H1 (cell line): Measurements from ENCODE around the gene EFR3B. TPM values are rescaled to one million over a fixed set of nuclear protein-coding genes. Genes with fewer than 3 reads are reported as not detected.

ENCODE experiments used
- CTCF ChIA-PET: fragments of 300-600 bp; sonication (Branson Sonifier 250); formaldehyde crosslinking; loops from one replicate; lab custom pipeline; 2021; ENCODE audit not compliant: partially characterized antibody; lab: Charles Lee
- POLR2A ChIA-PET: fragments of 300-600 bp; sonication (Branson Sonifier 250); formaldehyde crosslinking; loops from one replicate; lab custom pipeline; 2021; ENCODE audit warnings: inconsistent platforms; ENCODE audit not compliant: partially characterized antibody; lab: Charles Lee
- DNase-seq, 2 experiments: peaks; one replicate each; pipeline versions ENCODE4 v3.0.0 to v3.0.0-alpha.2; 2010 to 2022; ENCODE audit warnings: low spot score in 2 of 2, low read depth in 1 of 2, mixed read lengths in 1 of 2
- FAIRE-seq: peaks from 2 replicates; lab custom pipeline; 2011; peaks lifted over from hg19 to GRCh38; lab: Jason Lieb, UNC
- H2AFZ ChIP-seq: 2 replicates; pipeline ENCODE4 v1.8.1; 2012; ENCODE audit warnings: low read length, inconsistent platforms
- H2AK5ac ChIP-seq: 2 replicates; pipeline ENCODE4 v1.6.1; 2013; ENCODE audit warnings: low read depth, low read length
- H2BK120ac ChIP-seq: replicated peaks from 2 replicates; pipeline ENCODE3; 2013; ENCODE audit warnings: low read depth, low read length, inconsistent platforms
- H2BK12ac ChIP-seq: 2 replicates; pipeline ENCODE4 v1.6.1; 2013; ENCODE audit warnings: low read depth, low read length
- H2BK15ac ChIP-seq: 2 replicates; pipeline ENCODE4 v1.6.1; 2013; ENCODE audit warnings: low read length
- H2BK20ac ChIP-seq: 2 replicates; pipeline ENCODE4 v1.6.1; 2013; ENCODE audit warnings: low read length
- H2BK5ac ChIP-seq: 2 replicates; pipeline ENCODE4 v1.6.1; 2013; ENCODE audit warnings: low read depth, low read length
- H3K14ac ChIP-seq: 2 replicates; pipeline ENCODE4 v1.6.1; 2013; ENCODE audit warnings: inconsistent platforms; ENCODE audit not compliant: insufficient read length
- H3K18ac ChIP-seq: 2 replicates; pipeline ENCODE4 v1.6.1; 2013; ENCODE audit warnings: low read length; ENCODE audit errors: extremely low read depth
- H3K23ac ChIP-seq: 2 replicates; pipeline ENCODE4 v1.6.1; 2013; ENCODE audit warnings: inconsistent platforms; ENCODE audit not compliant: insufficient read length
- H3K23me2 ChIP-seq: 2 replicates; pipeline ENCODE4 v1.6.1; 2013; ENCODE audit warnings: low read depth, low read length
- H3K27ac ChIP-seq: 2 replicates; pipeline ENCODE4 v1.6.1; 2011; ENCODE audit warnings: low read depth, low read length, inconsistent platforms
- H3K27me3 ChIP-seq, 4 experiments: replicated peaks in 1 of 4; 1 replicate in 1 of 4; 2 replicates in 3 of 4; pipeline versions ENCODE4 v1.6.1 to v1.8.1; 2011 to 2013; ENCODE audit warnings: low read length in 3 of 4, mild to moderate bottlenecking in 3 of 4, inconsistent platforms in 2 of 4, mixed read lengths in 2 of 4, moderate library complexity in 1 of 4; ENCODE audit not compliant: control insufficient read depth in 3 of 4, insufficient read depth in 3 of 4; ENCODE audit errors: extremely low read depth in 1 of 4
- H3K36me3 ChIP-seq, 4 experiments: 2 replicates each; pipeline versions ENCODE4 v1.6.1 to v1.8.1; 2011 to 2013; ENCODE audit warnings: mild to moderate bottlenecking in 4 of 4, low read length in 3 of 4, moderate library complexity in 2 of 4, control low read depth in 1 of 4, inconsistent platforms in 1 of 4; ENCODE audit not compliant: insufficient read depth in 4 of 4, control insufficient read depth in 2 of 4
- H3K4ac ChIP-seq: replicated peaks from 2 replicates; pipeline ENCODE3; 2013; ENCODE audit warnings: low read length, low read depth, mixed read lengths, inconsistent platforms; ENCODE audit not compliant: insufficient read length
- H3K4me1 ChIP-seq, 4 experiments: replicated peaks in 1 of 4; 1 replicate in 1 of 4; 2 replicates in 3 of 4; pipeline versions ENCODE4 v1.6.1 to v1.8.1; 2011 to 2013; ENCODE audit warnings: low read length in 3 of 4, inconsistent platforms in 2 of 4, mixed read lengths in 1 of 4; ENCODE audit not compliant: insufficient read depth in 4 of 4, control insufficient read depth in 3 of 4
- H3K4me2 ChIP-seq, 2 experiments: 2 replicates each; pipeline versions ENCODE4 v1.6.1 to v1.8.1; 2011 to 2013; ENCODE audit warnings: low read depth in 2 of 2, low read length in 2 of 2, control low read depth in 1 of 2, inconsistent platforms in 1 of 2, mild to moderate bottlenecking in 1 of 2; ENCODE audit not compliant: insufficient read depth in 1 of 2
- H3K4me3 ChIP-seq, 4 experiments: fragments of 200-600, 300-600 bp in 1 of 4; sonication (generic), shearing (Covaris generic), sonication (Bioruptor Twin) in 1 of 4; 2 replicates each; pipeline versions ENCODE4 v1.5.1 to v1.8.1; 2011 to 2016; ENCODE audit warnings: low read length in 4 of 4, low read depth in 3 of 4, control low read depth in 2 of 4, inconsistent platforms in 2 of 4, mild to moderate bottlenecking in 2 of 4, mixed read lengths in 1 of 4, moderate library complexity in 1 of 4; ENCODE audit not compliant: insufficient read depth in 2 of 4; ENCODE audit errors: extremely low read depth in 1 of 4
- H3K56ac ChIP-seq: replicated peaks from 2 replicates; pipeline ENCODE3; 2013; ENCODE audit warnings: low read depth, mild to moderate bottlenecking, mixed read lengths, low read length, inconsistent platforms; ENCODE audit not compliant: insufficient read length
- H3K79me1 ChIP-seq: 2 replicates; pipeline ENCODE4 v1.6.1; 2013; ENCODE audit warnings: low read depth, low read length, control low read depth
- H3K79me2 ChIP-seq, 2 experiments: 2 replicates each; pipeline versions ENCODE4 v1.6.1 to v1.8.1; 2012 to 2013; ENCODE audit warnings: low read length in 2 of 2, mild to moderate bottlenecking in 2 of 2, inconsistent platforms in 1 of 2; ENCODE audit not compliant: insufficient read depth in 2 of 2, control insufficient read depth in 1 of 2
- H3K9ac ChIP-seq, 4 experiments: replicated peaks in 1 of 4; 1 replicate in 1 of 4; 2 replicates in 3 of 4; pipeline versions ENCODE4 v1.6.1 to v1.8.1; 2011 to 2013; ENCODE audit warnings: low read depth in 3 of 4, low read length in 3 of 4, control low read depth in 2 of 4, mild to moderate bottlenecking in 2 of 4, moderate library complexity in 2 of 4, inconsistent platforms in 1 of 4; ENCODE audit errors: extremely low read depth in 1 of 4
- H3K9me3 ChIP-seq, 2 experiments: 2 replicates each; pipeline versions ENCODE4 v1.6.1 to v1.8.1; 2012 to 2013; ENCODE audit warnings: mild to moderate bottlenecking in 2 of 2, moderate library complexity in 2 of 2, control low read depth in 1 of 2, inconsistent platforms in 1 of 2, low read depth in 1 of 2, low read length in 1 of 2, mixed read lengths in 1 of 2; ENCODE audit not compliant: insufficient read depth in 2 of 2
- H4K20me1 ChIP-seq, 2 experiments: replicated peaks in 1 of 2; 2 replicates each; pipeline versions ENCODE3 to v1.8.1; 2011 to 2013; ENCODE audit warnings: inconsistent platforms in 2 of 2, low read length in 2 of 2, mild to moderate bottlenecking in 1 of 2; ENCODE audit not compliant: insufficient read depth in 2 of 2, control insufficient read depth in 1 of 2
- H4K5ac ChIP-seq: 2 replicates; pipeline ENCODE4 v1.6.1; 2013; ENCODE audit warnings: low read length, low read depth, mixed read lengths, inconsistent platforms; ENCODE audit not compliant: insufficient read length
- H4K8ac ChIP-seq: 2 replicates; pipeline ENCODE4 v1.8.0; 2013; ENCODE audit warnings: mild to moderate bottlenecking, moderate library complexity, low read length, inconsistent platforms; ENCODE audit not compliant: insufficient read depth; ENCODE audit errors: extremely low read depth
- H4K91ac ChIP-seq: replicated peaks from 2 replicates; pipeline ENCODE3; 2013; ENCODE audit warnings: low read length, mixed read lengths, inconsistent platforms; ENCODE audit not compliant: insufficient read length
- BCL11A ChIP-seq, 2 experiments: IDR thresholded peaks; one replicate each; pipeline ENCODE4 v1.6.1; 2011; ENCODE audit warnings: low read depth in 2 of 2, low read length in 2 of 2, mild to moderate bottlenecking in 2 of 2
- CHD2 ChIP-seq: IDR thresholded peaks from 2 replicates; pipeline ENCODE4 v1.6.1; 2012; ENCODE audit warnings: low read length, improper control_type of control experiment
- EGR1 ChIP-seq: IDR thresholded peaks from 2 replicates; pipeline ENCODE4 v1.6.1; 2011; ENCODE audit warnings: low read depth, low read length, borderline replicate concordance
- JUN ChIP-seq: IDR thresholded peaks from 2 replicates; pipeline ENCODE4 v1.6.1; 2011; ENCODE audit warnings: low read depth, mild to moderate bottlenecking, improper control_type of control experiment, low read length
- MAFK ChIP-seq: IDR thresholded peaks from 2 replicates; pipeline ENCODE4 v1.6.1; 2012; ENCODE audit warnings: low read depth, mild to moderate bottlenecking, improper control_type of control experiment, low read length
- NANOG ChIP-seq: IDR thresholded peaks from 2 replicates; pipeline ENCODE4 v1.6.1; 2011; ENCODE audit warnings: low read length, low read depth, mild to moderate bottlenecking, inconsistent platforms; ENCODE audit not compliant: insufficient read depth, poor library complexity, severe bottlenecking
- PHF8 ChIP-seq: fragments of 200-600 bp; sonication (generic); conservative IDR thresholded peaks from 2 replicates; pipeline ENCODE4 v1.7.1; 2012; ENCODE audit warnings: low read depth, mild to moderate bottlenecking, inconsistent platforms, low read length, moderate library complexity
- POU5F1 ChIP-seq: IDR thresholded peaks from 2 replicates; pipeline ENCODE4 v1.6.1; 2011; ENCODE audit warnings: low read depth, mild to moderate bottlenecking, low read length, moderate library complexity
- SUZ12 ChIP-seq: fragments of 200-600 bp; sonication (generic); IDR thresholded peaks from 2 replicates; pipeline ENCODE4 v1.6.1; 2012; ENCODE audit warnings: mild to moderate bottlenecking, inconsistent platforms, low read length, moderate library complexity, mixed read lengths
- WGBS, 2 experiments: shearing (Covaris generic) in 1 of 2; methylation state at CpG; one replicate each; pipeline versions ENCODE4 v1.1.6 to v1.1.7; 2013 to 2015; ENCODE audit warnings: low lambda C conversion rate in 2 of 2, mixed read lengths in 2 of 2, inconsistent platforms in 1 of 2, low coverage in 1 of 2, missing lambda C conversion rate in 1 of 2; ENCODE audit not compliant: insufficient replicate concordance in 2 of 2, insufficient coverage in 1 of 2, insufficient read length in 1 of 2; ENCODE audit errors: extremely low coverage in 1 of 2, missing lambda C conversion rate in 1 of 2; 5-methylcytosine and 5-hydroxymethylcytosine counted together
- polyA plus RNA-seq, 7 experiments: library from polyadenylated mRNA; depleted of rRNA in 3 of 7; stranded (reverse) in 5 of 7; unstranded in 2 of 7; fragments of >200 nt in 5 of 7; fragments of 200-250 nt in 2 of 7; gene quantifications; 1 replicate in 5 of 7; 2 replicates in 1 of 7; 4 replicates in 1 of 7; pipeline versions ENCODE4 v1.2.1 to v1.2.3, GENCODE V29; 2011 to 2013; ENCODE audit warnings: missing spikeins in 2 of 7, mixed read lengths in 2 of 7
- total RNA-seq: library from RNA; stranded (reverse); fragmentation: NEBNext Ultra II Directional; extraction: Animal tissue kit (Norgen Biotek cat#: 25700); gene quantifications from 2 replicates; pipeline ENCODE4 v1.2.1, GENCODE V29; 2021

EFR3B gene
- total and polyA plus RNA-seq, 2 of the 8 experiments (the other 6 are each of a cell fraction or from before 2014, with no cell fraction given), result 3.4 to 9.6 TPM

- no peaks in the 10 kb centered on the region for H3K4me1 ChIP-seq
- H3K79me1 ChIP-seq, result no peaks in the 10 kb centered on the region
- no peaks in the 10 kb centered on the region for H3K23me2 ChIP-seq
- H2BK20ac ChIP-seq, result no peak overlapping the region
- H3K4me3 ChIP-seq, result no peak overlapping the region
- no peak overlapping the region for H2AFZ ChIP-seq
- H3K4ac ChIP-seq, result no peak overlapping the region
- no peak overlapping the region for H3K9ac ChIP-seq
- no peaks in the 10 kb centered on the region for H3K27me3 ChIP-seq
- POLR2A ChIA-PET, result interaction anchor here (1.1 kb wide), 1 partner anchor 14 kb away, joined by 3 read pairs; no protein-coding TSS in a partner anchor
- H4K5ac ChIP-seq, result no peak overlapping the region
- no peak overlapping the region for H2BK12ac ChIP-seq
- no peak overlapping the region for H4K8ac ChIP-seq
- 89% methylated on average over 5 of the region's 5 CpGs; no CpG with 5 or more reads in 1 of the 2 experiments for WGBS, 2 experiments
- H2BK5ac ChIP-seq, result no peak overlapping the region
- no peak overlapping the region for H3K27ac ChIP-seq
- peaks cover 0 to 3% of the 10 kb centered on the region in 2 experiments for H4K20me1 ChIP-seq
- no peak overlapping the region for H2BK120ac ChIP-seq
- H3K56ac ChIP-seq, result no peak overlapping the region
- H2BK15ac ChIP-seq, result no peak overlapping the region
- CTCF ChIA-PET, result interaction anchor here (0.6 to 3.1 kb wide), 2 partner anchors 10 to 148 kb away, joined by 4 to 14 read pairs; no protein-coding TSS in a partner anchor
- no peak overlapping the region for H2AK5ac ChIP-seq
- H3K4me2 ChIP-seq, result no peak overlapping the region
- H3K14ac ChIP-seq, result no peak overlapping the region
- DNase-seq (no peak), FAIRE-seq (no peak)
- no peaks in the 10 kb centered on the region for H3K79me2 ChIP-seq
- no peak overlapping the region for H4K91ac ChIP-seq
- H3K36me3 ChIP-seq, result peaks cover 0 to 5% (median 0%) of the 10 kb centered on the region in 4 experiments; a peak in 1 of 8 replicates
- H3K18ac ChIP-seq, result no peak overlapping the region
- no peaks in the 10 kb centered on the region for H3K9me3 ChIP-seq
- TF ChIP-seq JUN, result no peak
- no peak for TF ChIP-seq EGR1
- no peak for TF ChIP-seq BCL11A (IDR thresholded peaks at IDR 0.05; ENCODE audit: low read depth in 2 of 2, low read length in 2 of 2)
- no peak for TF ChIP-seq PHF8
- TF ChIP-seq MAFK, result no peak
- TF ChIP-seq CHD2, result no peak
- TF ChIP-seq SUZ12, result no peak
- TF ChIP-seq POU5F1, result no peak
- no peak for TF ChIP-seq NANOG
- TF ChIP-seq, all 59 proteins: peak for 0
- H3K23ac ChIP-seq, result no peak overlapping the region
Observed at GRCh38 chr2:25123682-25124081, 81.8 kb downstream of the EFR3B start.
